ENCODE data around the gene SLC39A8. TPM values are rescaled to one million over a fixed set of nuclear protein-coding genes. Genes with fewer than 3 reads are reported as not detected.

The SLC39A8 gene
- total RNA-seq, 1 donor from 2014 or later: 7.6 TPM

DNA sequence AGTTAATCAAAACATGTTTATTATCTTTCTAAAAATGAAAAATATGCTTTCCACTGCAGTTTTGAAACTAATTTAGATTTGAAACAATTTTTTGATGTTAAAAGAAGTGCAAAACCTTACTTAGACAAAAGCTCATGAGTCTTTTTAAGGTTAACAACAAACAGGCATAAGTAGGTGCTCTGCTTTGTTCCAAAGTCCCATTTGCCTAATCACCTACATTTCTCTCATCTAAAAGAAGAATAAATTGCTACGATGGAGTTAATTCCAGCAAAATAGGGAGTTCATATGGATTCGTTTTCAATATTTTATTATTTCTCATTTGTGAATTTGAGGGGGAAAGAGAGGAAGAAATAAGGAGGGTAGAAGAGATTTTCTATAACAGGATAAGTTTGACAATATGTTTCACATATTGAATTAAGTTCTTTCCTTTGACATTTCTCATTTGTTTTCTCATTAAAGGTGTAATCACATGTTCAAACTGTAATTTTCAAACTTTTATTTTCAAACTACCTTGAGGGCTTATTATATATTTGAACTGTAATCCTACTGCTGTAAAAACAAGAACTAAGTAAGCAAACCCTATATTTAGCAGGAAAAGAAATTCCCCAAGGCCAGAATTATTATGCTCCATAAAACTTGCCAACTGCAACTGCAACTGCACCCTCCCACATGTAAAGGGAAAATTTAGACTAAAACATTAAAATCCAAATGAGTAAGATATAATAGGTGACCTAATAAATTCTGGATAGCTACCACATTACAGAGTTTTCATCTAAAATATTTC is 9.6 kb upstream of the SLC39A8 start:
- no peaks in the 10 kb centered on the region for H3K36me3 ChIP-seq (ENCODE audit: control insufficient read depth, insufficient read depth, low read length)
- TF ChIP-seq, protein P1, sequence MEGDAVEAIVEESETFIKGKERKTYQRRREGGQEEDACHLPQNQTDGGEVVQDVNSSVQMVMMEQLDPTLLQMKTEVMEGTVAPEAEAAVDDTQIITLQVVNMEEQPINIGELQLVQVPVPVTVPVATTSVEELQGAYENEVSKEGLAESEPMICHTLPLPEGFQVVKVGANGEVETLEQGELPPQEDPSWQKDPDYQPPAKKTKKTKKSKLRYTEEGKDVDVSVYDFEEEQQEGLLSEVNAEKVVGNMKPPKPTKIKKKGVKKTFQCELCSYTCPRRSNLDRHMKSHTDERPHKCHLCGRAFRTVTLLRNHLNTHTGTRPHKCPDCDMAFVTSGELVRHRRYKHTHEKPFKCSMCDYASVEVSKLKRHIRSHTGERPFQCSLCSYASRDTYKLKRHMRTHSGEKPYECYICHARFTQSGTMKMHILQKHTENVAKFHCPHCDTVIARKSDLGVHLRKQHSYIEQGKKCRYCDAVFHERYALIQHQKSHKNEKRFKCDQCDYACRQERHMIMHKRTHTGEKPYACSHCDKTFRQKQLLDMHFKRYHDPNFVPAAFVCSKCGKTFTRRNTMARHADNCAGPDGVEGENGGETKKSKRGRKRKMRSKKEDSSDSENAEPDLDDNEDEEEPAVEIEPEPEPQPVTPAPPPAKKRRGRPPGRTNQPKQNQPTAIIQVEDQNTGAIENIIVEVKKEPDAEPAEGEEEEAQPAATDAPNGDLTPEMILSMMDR (IDR thresholded peaks at IDR 0.05; ENCODE audit: insufficient read depth, low read length, severe bottlenecking): no peak
- no peak overlapping the region for H3K4me3 ChIP-seq (ENCODE audit: low read depth, low read length)
- FAIRE-seq (no peak), DNase-seq (ENCODE audit: low read depth) (no peak)
- H3K27me3 ChIP-seq (ENCODE audit: control insufficient read depth, insufficient read depth, low read length): no peaks in the 10 kb centered on the region

DNA sequence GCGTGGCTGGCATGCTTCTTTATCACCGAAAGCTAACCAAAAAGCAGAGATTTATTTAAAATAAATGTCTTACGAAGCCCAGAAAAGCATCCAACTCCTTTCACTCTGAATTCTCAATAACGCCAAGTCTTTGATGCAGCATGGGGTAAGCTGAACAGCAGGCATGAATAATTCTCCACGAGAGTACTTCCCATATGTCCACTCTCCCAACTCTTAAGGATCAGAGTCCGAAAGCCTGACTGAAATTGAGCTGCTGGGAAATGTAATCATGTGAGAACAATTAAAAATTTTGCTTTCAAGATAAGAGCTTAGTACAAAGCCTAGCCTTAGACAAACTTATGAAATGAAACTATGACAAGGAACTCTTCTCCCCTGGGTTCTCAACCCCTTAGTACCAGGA is 7.5 kb upstream of the SLC39A8 start:
- Histone ChIP-seq H3K36me3 (ENCODE audit: control insufficient read depth, insufficient read depth, low read length) (no peaks in the 10 kb centered on the region), H3K4me3 (ENCODE audit: low read depth, low read length) (no peak overlapping the region), H3K27me3 (ENCODE audit: control insufficient read depth, insufficient read depth, low read length) (no peaks in the 10 kb centered on the region)
- FAIRE-seq (no peak), DNase-seq (ENCODE audit: low read depth) (no peak)
- TF ChIP-seq, protein P1 (IDR thresholded peaks at IDR 0.05; ENCODE audit: insufficient read depth, low read length, severe bottlenecking): no peak

- no peak for DNase-seq (ENCODE audit: low read depth)
- TF ChIP-seq, protein P1 (IDR thresholded peaks at IDR 0.05; ENCODE audit: insufficient read depth, low read length, severe bottlenecking): no peak
- no peaks in the 10 kb centered on the region for H3K36me3 ChIP-seq (ENCODE audit: control insufficient read depth, insufficient read depth, low read length)
- FAIRE-seq: no peak
- H3K27me3 ChIP-seq (ENCODE audit: control insufficient read depth, insufficient read depth, low read length): no peaks in the 10 kb centered on the region
- no peak overlapping the region for H3K4me3 ChIP-seq (ENCODE audit: low read depth, low read length)
These were observed 5.4 kb upstream of the SLC39A8 start for GRCh38 chr4:102350634-102351033.

DNA sequence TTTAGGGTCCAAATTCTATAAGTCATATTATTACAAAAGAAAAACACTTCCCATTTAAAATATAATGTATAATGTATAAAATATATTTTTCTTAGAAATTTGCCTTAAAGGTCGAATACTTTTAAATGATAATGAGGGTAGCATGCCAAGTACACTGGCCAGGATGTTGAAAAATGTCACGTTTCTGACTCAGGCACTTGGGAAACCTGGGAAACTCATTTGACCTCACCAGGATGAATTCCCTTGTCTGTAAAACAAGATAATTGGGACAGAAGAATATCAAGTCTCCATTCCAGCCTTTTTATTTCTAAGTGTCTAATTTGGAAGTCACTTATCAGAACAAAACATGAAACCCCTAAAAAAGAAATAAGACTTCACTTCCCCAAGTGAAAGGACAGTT is 3.4 kb upstream of the SLC39A8 start:
- no peak for DNase-seq (ENCODE audit: low read depth)
- no peak for FAIRE-seq
- H3K36me3 ChIP-seq (ENCODE audit: control insufficient read depth, insufficient read depth, low read length): no peaks in the 10 kb centered on the region
- no peaks in the 10 kb centered on the region for H3K27me3 ChIP-seq (ENCODE audit: control insufficient read depth, insufficient read depth, low read length)
- no peak overlapping the region for H3K4me3 ChIP-seq (ENCODE audit: low read depth, low read length)
- TF ChIP-seq, protein P1 (IDR thresholded peaks at IDR 0.05; ENCODE audit: insufficient read depth, low read length, severe bottlenecking): no peak

- Histone ChIP-seq H3K27me3 (ENCODE audit: control insufficient read depth, insufficient read depth, low read length) (no peaks in the 10 kb centered on the region), H3K4me3 (ENCODE audit: low read depth, low read length) (peak overlapping the region; percentile 61), H3K36me3 (ENCODE audit: control insufficient read depth, insufficient read depth, low read length) (no peaks in the 10 kb centered on the region)
- TF ChIP-seq, protein P1 (IDR thresholded peaks at IDR 0.05; ENCODE audit: insufficient read depth, low read length, severe bottlenecking): no peak
- DNase-seq (ENCODE audit: low read depth): no peak
- no peak for FAIRE-seq
These were observed 466 bp upstream of the SLC39A8 start for GRCh38 chr4:102345795-102346100.

- Histone ChIP-seq H3K36me3 (ENCODE audit: control insufficient read depth, insufficient read depth, low read length) (no peaks in the 10 kb centered on the region), H3K27me3 (ENCODE audit: control insufficient read depth, insufficient read depth, low read length) (no peaks in the 10 kb centered on the region), H3K4me3 (ENCODE audit: low read depth, low read length) (peak overlapping the region; percentile 61)
- DNase-seq (ENCODE audit: low read depth) (no peak), FAIRE-seq (no peak)
- TF ChIP-seq, protein P1 (IDR thresholded peaks at IDR 0.05; ENCODE audit: insufficient read depth, low read length, severe bottlenecking): no peak
These were observed 745 bp downstream of the SLC39A8 start for GRCh38 chr4:102344520-102344953.
